Lower leg skin (tissue), 4 donors: ENCODE results near the gene USP35. TPM values are rescaled to one million over a fixed set of nuclear protein-coding genes. Genes with fewer than 3 reads are reported as not detected.
A peak's percentile ranks its signal among the peaks of the same experiment; 100 is the strongest.

ENCODE experiments used
- DNase-seq, 2 donors: peaks; one replicate each; pipeline ENCODE4 v3.0.0-alpha.2; 2019; ENCODE audit warnings: low spot score in 2 of 2
- H3K4me3 ChIP-seq: fragments of 200-600 bp; sonication (generic); 2 replicates; pipeline ENCODE4 v1.5.1; 2017; ENCODE audit warnings: mild to moderate bottlenecking, low read depth; ENCODE audit not compliant: poor library complexity, severe bottlenecking
- CTCF ChIP-seq, 3 donors: fragments of 450-650 bp; IDR thresholded peaks; one replicate each; pipeline ENCODE4 v1.5.1; 2016; ENCODE audit warnings: antibody characterized with exemption in 3 of 3, mild to moderate bottlenecking in 3 of 3, moderate library complexity in 2 of 3
- POLR2A ChIP-seq, 2 donors: fragments of 450-650 bp; IDR thresholded peaks; one replicate each; pipeline ENCODE4 v1.6.1; 2016 to 2017; ENCODE audit warnings: antibody characterized with exemption in 2 of 2, mild to moderate bottlenecking in 1 of 2, moderate library complexity in 1 of 2
- WGBS, 2 donors: methylation state at CpG; one replicate each; pipeline ENCODE4 v1.1.5; 2018; 5-methylcytosine and 5-hydroxymethylcytosine counted together
- intact Hi-C: fragments of 100-400 bp; cut with DNase I; formaldehyde crosslinking; loops from one replicate; pipeline ENCODE4 v1.15.0; 2023; ENCODE audit warnings: low total_unique reads
- total RNA-seq, 4 donors: library from RNA; depleted of rRNA; stranded (reverse); fragments of >200 nt; gene quantifications; one replicate each; pipeline ENCODE4 v1.1.0, GENCODE V29; 2016

USP35 gene, protein sequence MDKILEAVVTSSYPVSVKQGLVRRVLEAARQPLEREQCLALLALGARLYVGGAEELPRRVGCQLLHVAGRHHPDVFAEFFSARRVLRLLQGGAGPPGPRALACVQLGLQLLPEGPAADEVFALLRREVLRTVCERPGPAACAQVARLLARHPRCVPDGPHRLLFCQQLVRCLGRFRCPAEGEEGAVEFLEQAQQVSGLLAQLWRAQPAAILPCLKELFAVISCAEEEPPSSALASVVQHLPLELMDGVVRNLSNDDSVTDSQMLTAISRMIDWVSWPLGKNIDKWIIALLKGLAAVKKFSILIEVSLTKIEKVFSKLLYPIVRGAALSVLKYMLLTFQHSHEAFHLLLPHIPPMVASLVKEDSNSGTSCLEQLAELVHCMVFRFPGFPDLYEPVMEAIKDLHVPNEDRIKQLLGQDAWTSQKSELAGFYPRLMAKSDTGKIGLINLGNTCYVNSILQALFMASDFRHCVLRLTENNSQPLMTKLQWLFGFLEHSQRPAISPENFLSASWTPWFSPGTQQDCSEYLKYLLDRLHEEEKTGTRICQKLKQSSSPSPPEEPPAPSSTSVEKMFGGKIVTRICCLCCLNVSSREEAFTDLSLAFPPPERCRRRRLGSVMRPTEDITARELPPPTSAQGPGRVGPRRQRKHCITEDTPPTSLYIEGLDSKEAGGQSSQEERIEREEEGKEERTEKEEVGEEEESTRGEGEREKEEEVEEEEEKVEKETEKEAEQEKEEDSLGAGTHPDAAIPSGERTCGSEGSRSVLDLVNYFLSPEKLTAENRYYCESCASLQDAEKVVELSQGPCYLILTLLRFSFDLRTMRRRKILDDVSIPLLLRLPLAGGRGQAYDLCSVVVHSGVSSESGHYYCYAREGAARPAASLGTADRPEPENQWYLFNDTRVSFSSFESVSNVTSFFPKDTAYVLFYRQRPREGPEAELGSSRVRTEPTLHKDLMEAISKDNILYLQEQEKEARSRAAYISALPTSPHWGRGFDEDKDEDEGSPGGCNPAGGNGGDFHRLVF
- total RNA-seq, result 1 to 10 TPM; 3.0 to 4.0 (median 3.5) TPM

- intact Hi-C loops, result no loop called here
- peak; percentile 95 to 99 for DNase-seq
- H3K4me3 ChIP-seq, result peak within 1 kb of the TSS; percentile 83
- TF ChIP-seq POLR2A (IDR thresholded peaks at IDR 0.05), result no peak
- TF ChIP-seq CTCF (IDR thresholded peaks at IDR 0.05), result no peak
- 0 to 1% methylated on average over 39 to 43 of the region's 74 CpGs for WGBS, 2 donors
Observed at GRCh38 chr11:78188286-78189173, at the start of gene USP35, which contains the start of gene KCTD21. Gene USP35, plus strand, starts transcription at chr11:78188919. Its CDS starts 7,327 bp downstream, at chr11:78196246. Gene KCTD21, minus strand, starts transcription at chr11:78188626. Its CDS starts 14,072 bp downstream, at chr11:78174554.

- peak within 1 kb of the TSS; percentile 41 for H3K4me3 ChIP-seq
- 2 to 3% methylated on average over 52 of the region's 52 CpGs for WGBS, 2 donors
- intact Hi-C loops, result no loop called here
- TF ChIP-seq CTCF (IDR thresholded peaks at IDR 0.05) (no peak), POLR2A (IDR thresholded peaks at IDR 0.05) (no peak)
- peak; percentile 92 to 99 for DNase-seq
Observed at GRCh38 chr11:78139422-78140391, 49.0 kb upstream of the USP35 start, which contains the start of gene ALG8. Gene ALG8, minus strand, starts transcription at chr11:78139626. Its CDS starts 38 bp downstream, at chr11:78139588.

GRCh38 chr11:78140392-78141077 is 48.2 kb upstream of the USP35 start:
- WGBS, 2 donors, result 61 to 69% methylated on average over 17 of the region's 17 CpGs
- no peak for TF ChIP-seq POLR2A (IDR thresholded peaks at IDR 0.05)
- no peak for TF ChIP-seq CTCF (IDR thresholded peaks at IDR 0.05)
- peak in 1 of 2 donors; percentile 57 for DNase-seq
- H3K4me3 ChIP-seq, result no peak overlapping the region
- intact Hi-C loops, result no loop called here

GRCh38 chr11:78145511-78146025 is 43.2 kb upstream of the USP35 start:
- intact Hi-C loops, result no loop called here
- WGBS, 2 donors, result 88 to 90% methylated on average over 1 of the region's 1 CpG
- TF ChIP-seq POLR2A (IDR thresholded peaks at IDR 0.05) (no peak), CTCF (IDR thresholded peaks at IDR 0.05) (no peak)

More at GRCh38 chr11:78145511-78146025, 43.2 kb upstream of the USP35 start:
- peak in 1 of 2 donors; percentile 32 for DNase-seq
- H3K4me3 ChIP-seq, result no peak overlapping the region
